Nephron progenitor cell (in vitro differentiated cells): ENCODE data around the gene DHX34.

Source experiments
- DNase-seq: peaks from one replicate; pipeline ENCODE4 v3.0.0; 2021
- H3K27ac Mint-ChIP-seq: 2 replicates; pipeline ENCODE4 v1.8.0; 2021; ENCODE audit warnings: mild to moderate bottlenecking, moderate library complexity, mixed read lengths
- H3K27me3 Mint-ChIP-seq: 2 replicates; pipeline ENCODE4 v1.8.0; 2021; ENCODE audit warnings: mild to moderate bottlenecking, low read depth, mixed read lengths; ENCODE audit not compliant: poor library complexity
- H3K36me3 Mint-ChIP-seq: 2 replicates; pipeline ENCODE4 v1.8.0; 2021; ENCODE audit warnings: low read depth, mixed read lengths
- H3K4me1 Mint-ChIP-seq: 2 replicates; pipeline ENCODE4 v1.8.0; 2021; ENCODE audit warnings: mixed read lengths
- H3K4me3 Mint-ChIP-seq: 2 replicates; pipeline ENCODE4 v1.8.0; 2021; ENCODE audit warnings: mild to moderate bottlenecking, moderate library complexity, mixed read lengths
- H3K9me3 Mint-ChIP-seq: 2 replicates; pipeline ENCODE4 v1.8.0; 2021; ENCODE audit warnings: mild to moderate bottlenecking, moderate library complexity, mixed read lengths
- TF ChIP-seq, protein P1 (sequence below): fragments of 200-600 bp; sonication (generic); IDR thresholded peaks from 2 replicates; pipeline ENCODE4 v1.5.0; 2021; ENCODE audit warnings: antibody characterized with exemption

DHX34 gene

GRCh38 chr19:47389150-47389556, 40.0 kb downstream of the DHX34 start:
- H3K4me1 Mint-ChIP-seq = peaks cover 6% of the 10 kb centered on the region

GRCh38 chr19:47390533-47391488, 41.7 kb downstream of the DHX34 start:
- Mint-ChIP-seq H3K9me3 (peaks cover 10% of the 10 kb centered on the region), H3K4me3 (no peak overlapping the region), H3K36me3 (no peaks in the 10 kb centered on the region), H3K27me3 (peaks cover 6% of the 10 kb centered on the region), H3K4me1 (peaks cover under 1% of the 10 kb centered on the region), H3K27ac (peak overlapping the region; percentile 54)
- TF ChIP-seq, protein P1, sequence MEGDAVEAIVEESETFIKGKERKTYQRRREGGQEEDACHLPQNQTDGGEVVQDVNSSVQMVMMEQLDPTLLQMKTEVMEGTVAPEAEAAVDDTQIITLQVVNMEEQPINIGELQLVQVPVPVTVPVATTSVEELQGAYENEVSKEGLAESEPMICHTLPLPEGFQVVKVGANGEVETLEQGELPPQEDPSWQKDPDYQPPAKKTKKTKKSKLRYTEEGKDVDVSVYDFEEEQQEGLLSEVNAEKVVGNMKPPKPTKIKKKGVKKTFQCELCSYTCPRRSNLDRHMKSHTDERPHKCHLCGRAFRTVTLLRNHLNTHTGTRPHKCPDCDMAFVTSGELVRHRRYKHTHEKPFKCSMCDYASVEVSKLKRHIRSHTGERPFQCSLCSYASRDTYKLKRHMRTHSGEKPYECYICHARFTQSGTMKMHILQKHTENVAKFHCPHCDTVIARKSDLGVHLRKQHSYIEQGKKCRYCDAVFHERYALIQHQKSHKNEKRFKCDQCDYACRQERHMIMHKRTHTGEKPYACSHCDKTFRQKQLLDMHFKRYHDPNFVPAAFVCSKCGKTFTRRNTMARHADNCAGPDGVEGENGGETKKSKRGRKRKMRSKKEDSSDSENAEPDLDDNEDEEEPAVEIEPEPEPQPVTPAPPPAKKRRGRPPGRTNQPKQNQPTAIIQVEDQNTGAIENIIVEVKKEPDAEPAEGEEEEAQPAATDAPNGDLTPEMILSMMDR = no peak
- no peak for DNase-seq

More at GRCh38 chr19:47389150-47389556, 40.0 kb downstream of the DHX34 start:
- Mint-ChIP-seq H3K27me3 (peaks cover 7% of the 10 kb centered on the region), H3K36me3 (no peaks in the 10 kb centered on the region), H3K27ac (no peak overlapping the region), H3K9me3 (peaks cover 10% of the 10 kb centered on the region), H3K4me3 (no peak overlapping the region)
- DNase-seq = no peak
- TF ChIP-seq, protein P1 = no peak

GRCh38 chr19:47391510-47392223, 42.6 kb downstream of the DHX34 start:
- no peak overlapping the region for H3K27ac Mint-ChIP-seq
- H3K4me3 Mint-ChIP-seq = no peak overlapping the region
- H3K9me3 Mint-ChIP-seq = peaks cover 10% of the 10 kb centered on the region
- DNase-seq = peak; percentile 85
- TF ChIP-seq, protein P1 = peak; percentile 91
- peaks cover 6% of the 10 kb centered on the region for H3K27me3 Mint-ChIP-seq
- H3K36me3 Mint-ChIP-seq = no peaks in the 10 kb centered on the region
- no peaks in the 10 kb centered on the region for H3K4me1 Mint-ChIP-seq

DNA sequence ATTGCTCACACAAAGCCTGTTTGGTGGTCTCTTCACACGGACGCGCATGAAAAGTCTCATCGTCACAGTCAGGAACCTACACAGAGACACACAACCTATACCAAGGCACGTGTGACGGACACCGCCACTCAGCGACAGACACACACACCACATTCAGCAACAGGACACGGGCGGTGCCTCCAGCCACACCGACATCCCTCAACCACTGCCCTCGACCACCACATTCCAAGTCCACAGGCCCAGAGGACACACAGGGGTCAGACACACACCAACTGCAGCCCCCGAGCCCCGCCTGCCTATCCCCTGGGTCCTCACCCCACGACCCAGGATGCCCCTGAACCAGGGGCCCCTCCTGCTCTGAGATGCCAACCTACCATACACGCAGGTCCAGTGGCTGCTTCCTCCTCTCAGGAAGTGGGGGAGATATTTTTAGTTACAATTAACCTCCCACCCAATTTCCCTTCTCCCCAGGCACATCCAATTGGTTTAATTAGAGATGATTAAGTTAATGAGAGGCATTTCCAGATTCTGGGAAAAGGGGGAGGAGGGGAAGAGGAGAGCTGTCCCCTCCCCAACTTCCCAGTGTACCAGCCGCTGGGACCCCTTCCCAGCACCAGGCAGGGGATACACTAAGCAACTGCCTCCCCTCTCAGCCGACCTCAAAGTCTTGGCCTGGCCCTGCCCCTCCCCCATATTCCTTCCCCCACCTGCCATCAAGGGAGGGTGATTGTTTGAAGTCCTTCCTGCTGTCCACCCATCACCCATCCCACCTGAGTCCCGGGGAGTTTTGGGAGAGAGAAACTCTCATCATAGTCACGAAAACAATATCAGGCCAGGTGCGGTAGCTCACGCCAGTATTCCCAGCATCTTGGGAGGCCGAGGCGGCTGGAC, 49.8 kb downstream of the DHX34 start:
- Mint-ChIP-seq H3K4me3 (no peak overlapping the region), H3K9me3 (peaks cover under 1% of the 10 kb centered on the region), H3K36me3 (no peaks in the 10 kb centered on the region), H3K4me1 (peaks cover 22% of the 10 kb centered on the region), H3K27ac (no peak overlapping the region), H3K27me3 (peaks cover 17% of the 10 kb centered on the region)
- TF ChIP-seq, protein P1 = no peak
- DNase-seq = peak; percentile 23

GRCh38 chr19:47402504-47402903, 53.4 kb downstream of the DHX34 start:
- Mint-ChIP-seq H3K36me3 (peaks cover 7% of the 10 kb centered on the region), H3K9me3 (no peaks in the 10 kb centered on the region), H3K4me3 (no peak overlapping the region), H3K27me3 (peaks cover 38% of the 10 kb centered on the region), H3K4me1 (peaks cover 24% of the 10 kb centered on the region), H3K27ac (no peak overlapping the region)
- TF ChIP-seq, protein P1 = no peak
- DNase-seq = no peak
